ENCODE data around the gene KCNK6.

Gene KCNK6

DNA sequence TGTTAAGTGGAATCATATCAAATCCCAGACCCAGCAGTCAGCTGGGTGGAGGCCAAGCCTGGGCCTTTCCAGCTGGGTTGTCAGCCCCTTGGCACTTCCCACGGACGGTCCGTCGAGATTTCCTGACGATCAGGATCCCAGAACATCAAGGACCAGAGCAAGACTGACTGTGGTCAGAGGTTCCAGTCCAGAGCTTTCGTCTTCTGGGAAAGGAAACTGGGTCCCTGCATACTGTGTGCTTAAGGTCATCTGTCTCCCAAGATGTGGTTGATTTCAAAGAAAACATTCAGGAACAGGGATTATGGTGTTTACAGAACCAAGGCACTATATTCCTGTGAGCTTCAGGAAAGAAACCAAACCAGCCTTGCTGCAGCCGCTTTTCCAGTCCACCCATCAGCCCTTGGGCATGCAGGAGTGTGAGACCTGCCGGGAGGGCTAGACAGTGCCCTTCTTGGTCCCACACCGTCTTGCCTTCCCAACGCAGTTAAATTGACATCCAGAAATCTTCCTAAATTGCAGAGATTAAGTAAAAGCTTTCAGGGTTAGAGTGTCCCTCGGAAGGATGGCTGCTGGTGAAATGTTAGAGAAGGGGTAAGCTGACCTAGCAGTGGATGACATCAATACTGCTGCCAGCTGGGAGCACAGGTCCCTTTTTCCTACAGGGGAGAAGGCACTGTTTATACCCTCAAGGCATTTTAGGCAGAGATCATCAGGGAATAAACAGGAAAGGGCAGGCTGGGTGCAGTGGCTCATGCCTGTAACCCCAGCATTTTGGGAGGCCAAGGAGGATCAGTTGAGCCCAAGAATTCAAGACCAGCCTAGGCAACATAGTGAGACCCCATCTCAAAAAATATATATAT, 20.6 kb upstream of the KCNK6 start:
- no peak for DNase-seq

DNA sequence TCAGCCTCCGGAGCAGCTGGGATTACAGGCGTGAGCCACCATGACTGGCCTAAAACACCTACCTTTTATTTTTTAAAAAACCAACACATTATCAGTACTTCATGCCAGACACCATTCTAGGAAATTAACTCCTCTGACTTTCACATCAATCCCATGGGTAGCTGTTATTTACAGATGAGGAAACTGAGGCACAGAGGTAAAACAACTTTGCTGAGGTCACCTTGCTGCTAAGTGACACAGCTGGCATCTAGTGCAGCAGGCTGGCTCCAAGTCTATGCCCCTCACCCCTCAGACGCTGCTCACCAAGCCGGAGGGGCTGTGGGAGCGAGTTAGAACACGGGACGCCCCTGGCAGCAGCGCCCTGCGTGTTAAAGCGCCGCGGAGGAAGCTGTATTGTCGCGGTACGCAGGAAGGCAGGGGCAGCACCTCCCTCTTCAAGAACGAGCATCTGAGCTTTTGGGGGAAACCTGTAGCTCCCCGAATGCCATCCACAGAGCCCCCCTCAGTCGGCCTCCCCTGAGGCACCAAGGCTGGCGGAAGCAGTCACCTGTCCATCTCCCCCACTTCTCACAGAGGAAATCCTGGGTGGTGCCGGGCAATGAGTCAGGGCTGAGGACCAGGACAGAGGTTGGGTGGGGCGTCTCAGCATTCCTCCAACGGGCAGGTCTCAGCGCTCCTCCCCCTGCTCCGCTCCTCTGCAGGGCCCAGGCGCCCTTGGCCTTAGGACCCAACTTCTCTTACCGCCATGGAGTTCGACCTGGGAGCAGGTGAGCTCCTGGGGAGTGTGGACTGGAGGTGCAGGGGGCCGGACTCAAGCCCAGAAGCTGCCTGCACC, 15.9 kb upstream of the KCNK6 start, which contains the start of gene C19orf33:
Gene C19orf33, plus strand, starts transcription at position 735 of the 835 bp plus-strand sequence. Its CDS starts 11 bp downstream, at position 746.
- DNase-seq, result no peak

DNA sequence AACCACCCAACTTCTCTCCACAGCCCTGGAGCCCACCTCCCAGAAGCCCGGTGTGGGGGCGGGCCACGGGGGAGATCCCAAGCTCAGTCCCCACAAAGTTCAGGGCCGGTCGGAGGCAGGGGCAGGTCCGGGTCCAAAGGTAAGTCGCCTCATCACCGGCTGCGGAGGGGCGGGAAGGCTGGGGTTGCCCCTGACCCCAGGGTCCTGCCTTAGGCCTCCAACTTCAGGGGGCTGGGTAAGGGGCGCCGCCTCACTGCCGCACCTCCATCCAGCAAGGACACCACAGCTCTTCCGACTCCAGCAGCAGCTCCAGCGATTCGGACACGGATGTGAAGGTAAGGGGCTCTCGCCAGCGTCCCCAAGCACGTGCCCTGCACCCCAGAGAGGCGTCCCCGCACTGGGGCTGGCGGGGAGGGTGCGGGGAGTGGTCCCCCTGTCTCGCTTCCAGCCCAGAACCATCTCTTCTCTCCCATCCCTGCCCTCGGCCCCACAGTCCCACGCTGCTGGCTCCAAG, 15.2 kb upstream of the KCNK6 start:
- DNase-seq, result no peak

DNA sequence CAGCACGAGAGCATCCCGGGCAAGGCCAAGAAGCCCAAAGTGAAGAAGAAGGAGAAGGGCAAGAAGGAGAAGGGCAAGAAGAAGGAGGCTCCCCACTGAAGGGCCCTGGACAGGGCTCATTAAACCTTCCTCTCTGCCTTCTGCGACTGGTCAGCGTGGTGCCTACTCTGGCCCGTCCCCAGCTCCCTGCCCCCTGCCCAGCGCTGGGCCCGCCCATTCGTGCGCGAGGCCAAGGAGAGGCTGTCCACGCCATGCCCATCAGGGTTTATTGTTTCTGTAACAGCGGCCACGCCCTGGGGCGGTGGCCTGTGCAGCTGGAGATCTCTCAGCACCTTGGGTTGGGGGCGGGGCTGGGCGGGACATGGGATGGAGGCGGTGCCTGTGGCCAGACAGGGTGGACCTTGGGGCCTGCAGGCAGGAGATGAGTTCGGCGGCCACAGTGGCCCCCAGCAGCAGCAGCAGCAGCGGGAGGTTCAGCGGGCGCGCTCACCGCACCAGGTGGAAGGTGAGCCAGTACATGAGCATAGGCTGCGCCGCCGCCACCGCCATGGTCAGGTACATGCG, 14.7 kb upstream of the KCNK6 start:
- no peak for DNase-seq

DNA sequence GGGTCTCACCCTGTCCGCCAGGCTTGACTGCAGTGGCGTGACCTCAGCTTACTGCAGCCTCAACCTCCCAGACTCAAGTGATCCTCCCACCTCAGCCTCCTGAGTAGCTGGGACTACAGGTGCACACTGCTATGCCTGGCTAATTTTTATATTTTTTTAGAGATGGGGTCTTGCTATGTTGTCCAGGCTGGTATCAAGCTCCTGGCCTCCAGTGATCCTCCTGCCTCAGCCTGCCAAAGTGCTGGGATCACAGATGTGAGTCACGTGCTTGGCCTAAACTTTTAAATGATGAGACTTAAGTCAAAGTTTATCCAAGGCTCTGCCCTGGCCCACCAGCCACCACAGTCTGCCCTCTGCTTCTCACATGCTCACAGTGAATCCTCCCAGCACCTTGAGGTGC, 13.4 kb upstream of the KCNK6 start:
- no peak for DNase-seq

DNA sequence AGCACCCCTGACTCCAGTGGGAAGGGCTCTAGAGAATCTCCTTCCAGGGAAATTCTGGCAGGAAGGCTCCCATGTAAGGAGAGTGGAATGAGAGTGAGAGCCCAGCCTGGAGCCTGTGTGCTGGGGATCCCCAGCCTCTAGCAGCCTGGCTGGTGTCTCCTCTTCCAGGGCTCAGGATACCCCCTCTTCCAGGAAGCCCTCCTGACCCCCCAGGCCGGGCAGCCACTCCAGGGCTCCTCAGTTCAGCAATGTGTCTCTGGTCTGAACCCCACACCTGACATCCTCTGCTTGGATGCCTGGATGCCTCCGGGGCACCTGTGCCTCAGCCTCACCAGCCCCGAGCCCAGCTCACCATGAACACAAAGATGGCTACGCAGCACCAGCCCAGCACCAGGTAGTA, 12.6 kb upstream of the KCNK6 start:
- DNase-seq, result no peak

DNA sequence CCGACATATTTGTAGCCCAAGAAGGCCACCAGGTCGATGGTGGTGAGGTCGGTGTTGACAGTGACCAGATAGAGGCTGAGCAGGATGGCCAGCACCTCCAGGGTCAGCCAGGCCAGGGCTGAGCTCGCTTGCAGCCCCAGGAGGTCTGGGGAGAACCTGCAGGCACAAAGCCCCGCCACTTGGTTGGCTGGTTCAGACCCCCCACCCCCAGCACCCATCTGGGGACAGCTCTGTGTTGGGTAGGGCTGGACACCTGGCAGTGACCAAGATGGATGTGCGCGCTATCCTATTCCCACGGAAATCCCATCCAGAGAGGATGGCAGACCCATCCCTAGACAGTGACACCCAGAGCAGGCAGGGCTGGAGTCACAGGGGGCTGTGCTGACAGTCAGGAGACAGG, 12.0 kb upstream of the KCNK6 start:
- DNase-seq, result no peak

DNA sequence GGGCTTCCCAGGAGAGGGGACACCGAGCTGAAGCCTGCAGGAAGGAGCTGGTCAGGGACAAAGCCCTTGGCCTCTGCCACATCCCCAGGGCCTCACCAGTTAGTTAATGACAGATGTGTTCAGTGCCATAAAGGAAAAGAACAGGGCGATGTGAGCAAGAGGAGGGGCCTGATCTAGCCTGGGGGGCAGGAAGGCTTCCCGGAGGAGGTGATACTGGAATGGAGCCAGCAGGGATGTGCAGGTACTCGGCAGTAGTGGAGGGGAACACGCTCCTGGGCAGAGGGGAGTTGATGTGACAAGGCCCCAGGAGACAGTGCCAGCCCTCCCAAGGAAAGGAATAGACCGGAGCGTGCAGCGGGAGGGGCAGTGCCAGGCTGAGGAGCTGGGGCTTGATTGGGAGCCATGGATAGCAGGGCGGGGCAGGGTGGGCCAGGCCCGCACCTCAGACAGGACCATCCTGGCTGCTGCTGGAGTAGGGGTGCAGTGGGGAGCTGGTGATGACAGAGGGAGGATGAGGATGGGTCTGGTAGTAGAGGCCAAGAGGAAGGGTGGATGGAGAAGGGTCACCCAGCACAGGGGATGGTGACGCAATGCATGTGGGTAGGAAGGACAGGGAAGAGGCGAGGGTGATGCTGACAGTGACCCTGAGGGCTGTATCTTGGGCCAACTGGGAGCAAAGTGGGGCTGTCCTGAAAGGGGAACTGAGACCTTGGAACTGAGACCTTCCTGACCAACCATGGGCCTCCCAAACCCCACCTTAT, 11.5 kb upstream of the KCNK6 start:
- no peak for DNase-seq

DNA sequence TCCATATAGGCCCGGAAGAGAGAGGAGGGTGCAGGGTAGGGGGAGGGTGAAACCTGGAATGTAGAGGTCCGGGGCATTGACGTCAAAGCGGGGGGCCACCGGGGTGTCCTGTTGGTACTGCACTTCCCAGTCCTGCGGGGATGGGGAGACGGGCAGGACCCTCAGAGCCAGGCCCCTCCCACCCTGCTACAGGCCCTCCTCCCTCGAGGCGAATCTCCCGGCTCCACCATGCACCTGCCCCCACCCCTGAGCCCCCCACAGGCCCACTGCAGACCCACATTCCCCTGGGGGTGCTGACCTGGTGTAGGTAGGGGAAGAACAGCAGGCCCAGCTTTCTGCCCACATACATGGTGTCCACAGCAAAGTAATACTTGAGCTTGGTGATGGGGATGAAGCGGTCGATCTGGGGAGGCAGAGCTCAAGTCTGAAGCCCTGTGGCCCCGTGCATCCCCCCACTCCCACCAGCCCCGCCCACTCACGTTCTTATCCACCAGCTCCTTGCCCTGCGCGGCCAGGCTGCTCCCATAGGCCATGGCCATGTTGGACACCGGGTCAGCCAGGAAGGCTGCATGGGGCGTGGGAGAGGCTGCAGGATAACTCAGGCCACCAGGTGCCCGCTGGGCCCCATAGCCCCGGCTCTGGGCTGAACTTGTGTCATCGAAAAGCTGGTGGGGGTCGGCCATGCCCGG, 10.6 kb upstream of the KCNK6 start:
- DNase-seq, result no peak

DNA sequence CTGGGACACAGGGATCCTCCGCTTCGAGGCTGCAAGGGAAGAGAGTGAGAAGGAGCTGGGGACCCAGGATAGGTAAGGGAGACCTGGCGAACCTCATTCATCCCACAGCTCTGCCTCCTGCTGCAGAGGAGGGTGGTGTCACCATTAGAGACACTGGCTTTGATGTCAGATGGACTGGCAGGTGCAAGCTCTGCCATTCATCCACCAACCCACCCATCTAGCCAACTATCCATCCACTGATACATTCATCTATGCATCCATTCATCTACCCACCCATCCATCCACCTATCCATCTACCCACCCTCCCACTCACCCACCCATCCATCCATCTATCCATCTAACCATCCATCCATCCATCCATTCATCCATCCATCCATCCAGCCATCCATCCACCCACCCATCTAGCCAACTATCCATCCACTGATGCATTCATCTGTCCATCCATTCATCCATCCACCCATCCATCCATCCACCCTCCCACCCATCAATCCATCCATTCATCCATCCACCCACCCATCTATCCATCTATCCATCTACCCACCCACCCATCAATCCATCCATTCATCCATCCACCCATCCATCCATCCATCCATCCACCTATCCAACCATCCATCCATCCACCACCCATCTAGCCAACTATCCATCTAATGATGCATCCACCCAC, 9.9 kb upstream of the KCNK6 start:
- no peak for DNase-seq

DNA sequence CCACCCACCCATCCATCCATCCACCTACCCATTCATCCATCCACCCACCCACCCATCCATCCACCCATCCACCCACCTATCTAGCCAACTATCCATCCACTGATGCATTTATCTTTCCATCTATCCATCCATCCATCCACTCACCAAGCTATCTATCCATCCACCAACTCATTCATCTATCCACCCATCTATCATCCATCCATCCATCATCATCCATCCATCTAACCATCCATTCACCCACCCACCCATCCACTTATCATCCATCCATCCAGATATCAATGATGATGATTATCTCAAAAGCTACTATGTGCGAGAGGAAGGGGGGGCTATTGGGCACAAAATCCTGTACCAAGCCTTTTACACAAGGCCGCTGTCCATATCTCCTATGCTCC, 9.4 kb upstream of the KCNK6 start:
- no peak for DNase-seq

DNA sequence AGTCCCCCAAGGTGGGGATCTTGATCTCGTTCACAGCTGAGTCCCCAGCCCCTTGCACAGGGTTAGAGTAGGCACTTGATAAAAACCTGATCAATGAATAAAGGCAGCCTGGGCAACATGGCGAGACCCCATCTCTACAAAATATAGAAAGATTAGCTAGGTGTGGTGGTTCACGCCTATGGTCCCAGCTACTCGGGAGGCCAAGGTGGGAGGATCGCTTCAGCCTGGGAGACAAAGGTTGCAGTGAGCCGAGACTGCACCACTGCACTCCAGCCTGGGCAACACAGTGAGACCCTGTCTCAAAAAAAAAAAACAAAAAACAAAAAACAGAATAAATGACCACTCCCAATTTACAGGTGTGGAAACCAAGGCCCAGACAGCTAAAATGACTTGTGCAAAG, 8.7 kb upstream of the KCNK6 start:
- DNase-seq, result no peak

DNA sequence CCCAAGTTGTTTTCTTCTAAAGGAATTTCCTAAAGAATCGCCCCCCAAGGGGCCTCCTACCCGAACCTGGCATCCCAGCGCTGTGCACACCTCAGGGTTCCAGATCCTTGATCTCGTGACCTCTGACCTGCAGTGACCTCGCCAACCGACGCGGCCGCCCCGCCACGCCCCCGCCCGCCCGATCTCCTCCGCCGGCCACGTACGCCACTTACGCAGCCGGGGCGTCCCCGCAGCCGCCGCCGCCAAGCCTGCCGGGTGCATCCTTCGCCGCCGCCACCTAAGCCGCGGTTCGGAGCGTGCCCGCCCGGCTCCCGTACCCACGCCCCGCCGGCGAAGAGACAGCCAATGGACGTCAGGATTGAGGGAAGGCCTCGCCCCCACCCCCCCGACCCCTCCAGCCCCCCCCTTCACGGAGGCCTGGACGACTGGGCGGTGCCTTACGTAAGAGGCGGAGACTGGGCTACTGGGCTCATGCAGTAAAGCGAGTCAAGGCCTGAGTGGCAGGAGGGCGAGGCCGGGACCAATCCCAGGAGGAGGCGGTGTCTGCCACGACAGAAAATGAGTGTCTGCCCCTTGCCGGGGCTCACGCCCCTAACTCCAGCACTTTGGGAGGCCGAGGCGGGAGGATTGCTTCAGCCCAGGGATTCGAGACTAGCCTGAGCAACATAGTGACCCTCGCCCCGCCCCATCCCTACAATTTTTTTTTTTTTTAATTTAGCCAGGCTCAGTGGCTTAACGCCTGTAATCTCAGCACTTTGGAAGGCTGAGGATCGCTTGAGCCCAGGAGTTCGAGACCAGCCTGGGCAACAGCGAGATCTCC, 3.8 kb upstream of the KCNK6 start, which contains the start of gene YIF1B:
Gene YIF1B, minus strand, starts transcription at position 291 of the 820 bp plus-strand sequence. Its CDS starts 30 bp downstream, at position 261.
- peak; percentile 95 for DNase-seq

DNA sequence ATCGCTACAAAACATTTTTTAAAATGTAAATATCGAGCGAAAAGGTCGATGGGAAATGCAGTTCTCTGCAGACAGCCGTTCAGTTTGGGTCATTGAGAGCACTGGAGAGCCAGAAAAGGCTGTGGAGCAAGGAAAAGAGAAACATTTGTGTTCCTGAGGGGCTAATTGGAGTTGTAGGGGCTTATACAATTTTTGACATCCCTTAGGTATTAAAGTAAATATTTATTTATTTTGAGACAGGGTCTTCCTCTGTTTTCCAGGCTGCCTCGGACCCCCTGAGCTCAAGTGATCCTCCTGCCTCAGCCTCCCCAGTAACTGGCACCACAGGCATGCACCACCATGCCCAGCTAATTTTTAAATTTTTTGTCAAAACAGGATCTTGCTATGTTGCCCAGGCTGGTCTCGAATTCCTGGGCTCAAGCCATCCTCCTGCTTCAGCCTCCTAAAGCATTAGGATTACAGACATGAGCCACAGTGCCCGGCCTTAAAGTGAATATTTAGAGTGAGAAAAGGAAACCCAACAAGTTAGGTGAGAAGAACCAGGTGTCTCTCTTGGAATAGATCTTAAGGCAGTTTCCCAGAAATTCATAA, 3.1 kb upstream of the KCNK6 start:
- no peak for DNase-seq

DNA sequence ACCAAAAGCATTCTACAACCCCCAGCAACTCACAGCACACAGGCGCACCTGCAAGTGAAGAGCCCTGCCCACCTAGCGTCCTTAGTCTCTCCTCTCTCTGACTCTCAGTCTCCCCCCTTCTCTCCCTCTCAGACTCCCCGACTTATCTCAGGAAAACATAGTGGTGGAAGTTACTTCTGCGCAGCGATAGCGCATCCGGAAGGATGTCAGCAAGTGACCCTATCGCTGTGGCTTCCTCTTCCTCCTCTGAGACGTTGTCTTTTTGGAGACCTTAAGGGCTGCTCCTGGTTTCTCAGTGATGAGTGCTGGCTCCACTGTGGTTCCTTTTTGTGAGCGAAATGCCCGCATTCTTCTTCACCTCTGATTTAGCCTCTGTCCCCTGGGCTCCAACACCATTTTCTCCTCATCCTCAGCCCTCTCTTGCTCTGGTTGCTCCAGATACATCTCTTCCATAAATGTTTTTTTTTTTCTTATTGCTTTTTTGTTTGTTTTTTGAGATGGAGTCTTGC, 2.5 kb upstream of the KCNK6 start:
- DNase-seq, result no peak

DNA sequence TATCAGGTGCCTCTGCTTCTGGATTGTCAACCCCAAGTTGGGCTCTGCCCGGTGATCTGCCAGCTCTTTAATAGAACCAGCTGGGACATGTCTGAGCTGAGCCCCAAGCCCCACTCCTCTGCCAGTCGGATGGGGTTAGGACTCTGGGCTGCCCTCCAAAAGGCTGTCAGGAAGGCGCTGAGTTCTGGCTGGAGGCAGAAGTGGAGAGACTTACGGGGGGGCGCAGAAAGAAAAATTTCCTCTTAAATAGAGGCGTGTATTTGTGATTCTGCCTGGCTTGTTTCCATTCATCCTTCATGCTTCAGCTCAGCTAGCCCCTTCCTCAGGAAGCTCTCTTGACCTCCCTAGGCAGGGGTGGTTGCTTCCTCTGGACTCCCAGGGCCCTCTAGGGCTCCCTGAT, 985 bp upstream of the KCNK6 start:
- no peak for DNase-seq

DNA sequence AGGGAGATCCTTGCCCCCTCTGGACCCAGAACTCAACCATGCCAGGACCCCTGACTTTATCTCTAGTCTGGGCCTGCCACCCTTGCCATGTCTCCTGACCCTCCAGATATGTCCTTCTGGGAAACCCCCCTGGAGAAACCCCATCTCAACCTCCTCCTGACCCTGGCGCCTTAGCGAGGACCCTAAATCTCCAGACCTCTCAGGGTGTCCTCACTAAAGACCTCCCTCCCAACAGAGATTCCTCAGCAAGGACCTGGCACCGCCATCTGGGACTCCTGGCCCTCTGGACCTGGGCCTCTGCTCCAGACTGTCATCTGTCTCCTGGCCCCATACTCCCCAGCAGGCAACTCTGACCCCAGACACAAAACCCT, 1.3 kb downstream of the KCNK6 start:
- DNase-seq, result no peak

DNA sequence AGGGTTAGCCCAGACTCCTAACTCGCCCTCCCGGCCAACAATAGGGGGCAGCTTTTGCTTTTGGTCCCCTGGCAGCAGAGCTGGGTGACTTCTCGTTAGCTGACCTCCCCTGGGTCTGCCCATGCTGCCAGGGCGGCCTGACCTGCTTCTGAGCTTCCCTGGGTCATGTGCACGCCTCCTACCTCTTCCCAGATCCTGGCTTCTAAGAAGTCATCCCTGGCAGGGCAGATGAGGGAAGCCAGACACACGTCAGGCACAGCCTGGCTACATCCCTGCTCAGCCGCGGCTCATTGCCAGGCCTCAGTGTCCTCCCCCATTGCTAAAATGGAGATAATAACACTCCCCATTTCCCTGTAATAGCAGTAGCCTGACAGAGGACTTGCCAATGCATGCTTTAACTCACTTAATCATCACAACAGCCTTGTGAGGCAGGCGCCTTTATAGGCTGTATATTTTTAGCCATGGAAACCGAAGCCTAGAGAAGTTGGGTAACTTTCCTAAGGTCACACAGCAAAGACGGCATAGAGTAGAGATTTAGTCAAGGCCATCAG, 2.1 kb downstream of the KCNK6 start:
- DNase-seq, result no peak

DNA sequence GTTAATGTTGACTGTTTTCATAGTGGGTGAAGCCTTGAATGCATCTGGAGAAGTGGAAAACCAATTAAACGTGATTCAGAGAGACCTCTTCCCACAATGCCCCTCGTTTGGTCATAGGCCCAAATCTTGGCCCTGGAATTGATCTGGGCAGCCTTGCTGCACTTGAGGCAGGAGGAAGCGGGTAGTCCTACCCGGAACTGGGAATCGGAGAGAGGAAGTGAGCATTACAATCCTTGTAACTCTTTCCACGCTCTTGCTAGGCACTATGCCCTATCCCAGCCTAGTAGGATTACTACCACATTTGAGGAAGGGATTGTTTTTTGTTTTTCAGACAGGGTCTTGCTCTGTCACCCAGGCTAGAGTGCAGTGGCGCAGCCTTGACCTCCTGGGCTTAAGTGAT, 3.6 kb downstream of the KCNK6 start:
- DNase-seq, result no peak

DNA sequence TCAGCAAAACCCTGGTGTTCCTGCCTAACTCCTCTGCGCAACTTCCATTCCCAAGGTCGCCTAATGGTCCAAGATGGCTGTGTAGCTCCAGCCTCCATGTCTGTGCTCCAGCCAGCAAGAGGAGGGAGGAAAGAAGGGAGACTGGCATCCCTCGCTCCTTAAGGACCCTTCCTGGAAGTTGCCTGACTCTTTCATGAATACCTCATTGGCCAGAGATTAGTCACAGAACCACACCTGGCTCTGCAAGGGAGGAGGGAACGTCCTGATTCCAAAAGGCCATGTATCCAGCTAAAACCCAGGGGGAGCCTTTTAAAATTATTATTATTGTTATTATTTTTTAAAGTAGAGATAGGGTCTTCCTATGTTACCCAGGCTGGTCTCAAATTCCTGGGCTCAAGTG, 4.8 kb downstream of the KCNK6 start:
- DNase-seq, result no peak

All from stimulated activated CD4-positive, alpha-beta T cell treated with anti-CD3 and anti-CD28 coated beads, Interleukin-4, amount 100 ng/mL, for 1 hour (primary cell).